ENCODE data around the gene PPP1R11.
"Not testable (repeated sequence)": the region's sequence is repeated elsewhere in the genome, so short reads cannot be mapped to it uniquely, and the experiment has no call there.

PPP1R11 gene

DNA sequence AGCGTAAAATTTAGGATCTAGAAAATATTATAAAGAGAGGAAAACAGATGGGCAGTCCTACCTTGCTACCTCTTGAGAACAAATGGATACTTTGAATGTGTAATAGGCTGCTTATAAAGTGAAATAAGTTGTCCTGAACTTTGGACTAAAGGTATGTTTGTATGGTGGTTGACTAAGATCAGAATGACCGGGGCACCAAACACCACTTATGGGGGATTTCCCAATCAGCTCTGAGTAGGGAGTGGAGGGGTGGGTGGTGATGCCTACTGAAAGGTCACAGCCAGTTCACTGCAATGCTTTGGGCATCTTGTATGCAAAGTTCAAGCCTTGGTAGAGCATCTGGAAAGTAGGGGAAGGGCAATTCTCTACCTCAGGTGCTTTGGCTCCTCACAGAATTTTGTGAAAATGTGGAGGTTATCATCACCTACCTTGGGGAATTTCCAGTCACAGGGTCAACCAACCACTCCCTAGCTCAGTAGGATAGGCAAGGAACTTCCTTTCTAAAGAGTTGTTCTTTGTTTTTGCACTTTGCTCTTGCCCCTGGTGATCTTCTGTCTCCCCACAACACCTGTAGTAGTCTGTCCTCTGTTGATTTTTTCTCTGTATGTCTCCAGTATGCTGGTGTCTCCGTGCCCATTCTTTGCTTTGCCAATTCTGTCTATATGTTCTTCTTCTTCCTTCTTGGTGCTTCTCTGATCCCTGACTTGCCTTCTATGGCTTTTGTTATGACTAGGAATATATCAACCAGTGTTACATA is 46.2 kb downstream of the PPP1R11 start, which contains the start of gene TRIM31:
Gene TRIM31 (minus strand): TSS at position 88 of the 757 bp plus-strand sequence. CDS start 285 bp downstream, outside the sequence.
- intact Hi-C loops (cut with DNase I): no loop called here
- DNase-seq: no peak

DNA sequence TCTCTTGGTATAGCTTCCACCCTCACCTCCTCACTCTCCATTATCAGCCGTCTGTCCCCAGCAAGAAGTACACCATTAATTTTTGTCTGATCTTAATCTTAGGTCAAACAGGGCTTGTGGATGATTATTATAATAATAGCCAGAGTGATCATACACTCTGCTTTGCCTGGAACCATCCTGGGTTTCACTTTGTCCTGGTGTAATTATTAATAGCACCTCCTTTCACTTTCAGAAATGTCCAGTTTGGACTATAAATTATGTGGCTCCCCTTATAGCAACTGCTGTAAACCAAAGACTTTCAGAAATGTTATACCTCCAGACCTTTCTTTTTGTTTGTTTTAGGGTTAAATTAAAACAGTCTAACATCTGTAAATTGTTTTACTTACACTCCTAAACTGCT is 46.8 kb downstream of the PPP1R11 start:
- intact Hi-C loops (cut with DNase I): no loop called here
- DNase-seq: no peak

DNA sequence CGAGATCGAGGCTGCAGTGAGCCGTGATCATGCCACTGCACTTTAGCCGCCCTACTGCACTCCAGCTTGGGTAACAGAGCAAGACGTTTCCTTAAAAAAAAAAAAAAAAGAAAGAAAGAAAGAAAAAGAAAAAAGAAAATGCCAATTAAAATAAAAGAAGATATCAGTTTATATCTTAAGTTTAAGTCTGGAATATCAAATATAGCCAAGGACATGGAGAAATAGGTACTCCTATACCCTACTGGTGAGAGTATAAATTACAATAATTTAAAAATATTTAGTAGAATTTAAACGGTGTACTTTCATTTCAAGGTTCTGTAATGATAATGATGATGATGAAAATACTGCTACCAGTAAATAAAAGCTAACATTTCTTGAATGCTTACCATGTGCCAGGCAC is 49.7 kb downstream of the PPP1R11 start:
- intact Hi-C loops (cut with DNase I): no loop called here
- no peak for DNase-seq

DNA sequence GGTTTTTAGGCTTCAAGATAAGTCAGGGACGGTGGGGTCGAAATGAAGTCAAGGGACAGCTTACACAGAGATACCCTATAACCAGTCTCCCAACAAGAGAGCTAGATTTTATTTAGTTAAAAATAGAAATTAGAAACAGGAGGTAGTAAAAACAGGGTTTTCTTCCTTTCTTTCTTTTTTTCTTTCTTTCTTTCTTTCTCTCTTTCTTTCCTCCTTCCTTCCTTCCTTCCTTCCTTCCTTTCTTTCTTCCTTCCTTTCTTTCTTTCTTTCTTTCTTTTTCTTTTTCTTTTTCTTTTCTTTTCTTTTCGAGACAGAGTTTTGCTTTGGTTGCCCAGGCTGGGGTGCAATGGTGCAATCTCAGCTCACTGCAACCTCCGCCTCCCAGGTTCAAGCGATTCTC is 51.7 kb downstream of the PPP1R11 start:
- not testable (repeated sequence) for DNase-seq

More for the DNA sequence above, 51.7 kb downstream of the PPP1R11 start:
- intact Hi-C loops (cut with DNase I): not testable (repeated sequence)

Data from head of caudate nucleus (tissue), 42 donors.